Measurements from ENCODE around the gene SHQ1.

Gene SHQ1

DNA sequence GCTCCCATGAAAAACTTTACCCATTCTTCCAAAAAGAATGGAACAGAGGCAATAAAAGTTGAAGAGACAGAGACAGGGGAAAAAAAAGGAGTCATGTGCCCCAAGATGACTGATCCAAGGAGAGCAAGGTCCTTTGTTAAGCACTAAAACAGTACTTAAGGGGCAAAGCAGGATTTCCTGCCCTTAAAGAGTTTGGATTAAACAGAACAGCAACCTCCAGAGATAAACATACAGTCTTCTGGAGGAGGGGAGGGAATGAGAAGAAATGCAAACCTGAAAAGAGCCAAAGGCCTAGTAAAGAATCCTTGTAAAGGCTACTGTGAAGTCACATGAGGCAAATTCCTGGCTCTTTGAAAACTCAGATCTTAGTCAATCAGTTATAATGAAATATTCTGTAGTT, 38.2 kb downstream of the SHQ1 start:
- H3K27ac ChIP-seq (replicated peaks) = no peak overlapping the region
- H3K27me3 ChIP-seq (ENCODE audit: insufficient read depth, poor library complexity, severe bottlenecking) = no peaks in the 10 kb centered on the region
- no peak overlapping the region for H3K4me3 ChIP-seq (replicated peaks; ENCODE audit: insufficient read depth, low read length)
- no peak for DNase-seq (ENCODE audit: low read depth in 1 of 2, low spot score in 1 of 2)
- TF ChIP-seq GABPA (IDR thresholded peaks at IDR 0.05; ENCODE audit: low read depth) (no peak), CTCF (IDR thresholded peaks at IDR 0.05; ENCODE audit: insufficient read depth, low read length) (no peak), POLR2AphosphoS5 (IDR thresholded peaks at IDR 0.05; ENCODE audit: low read depth) (no peak), SPI1 (IDR thresholded peaks at IDR 0.05; ENCODE audit: borderline replicate concordance, low read depth) (no peak)
- TF ChIP-seq, protein P1, sequence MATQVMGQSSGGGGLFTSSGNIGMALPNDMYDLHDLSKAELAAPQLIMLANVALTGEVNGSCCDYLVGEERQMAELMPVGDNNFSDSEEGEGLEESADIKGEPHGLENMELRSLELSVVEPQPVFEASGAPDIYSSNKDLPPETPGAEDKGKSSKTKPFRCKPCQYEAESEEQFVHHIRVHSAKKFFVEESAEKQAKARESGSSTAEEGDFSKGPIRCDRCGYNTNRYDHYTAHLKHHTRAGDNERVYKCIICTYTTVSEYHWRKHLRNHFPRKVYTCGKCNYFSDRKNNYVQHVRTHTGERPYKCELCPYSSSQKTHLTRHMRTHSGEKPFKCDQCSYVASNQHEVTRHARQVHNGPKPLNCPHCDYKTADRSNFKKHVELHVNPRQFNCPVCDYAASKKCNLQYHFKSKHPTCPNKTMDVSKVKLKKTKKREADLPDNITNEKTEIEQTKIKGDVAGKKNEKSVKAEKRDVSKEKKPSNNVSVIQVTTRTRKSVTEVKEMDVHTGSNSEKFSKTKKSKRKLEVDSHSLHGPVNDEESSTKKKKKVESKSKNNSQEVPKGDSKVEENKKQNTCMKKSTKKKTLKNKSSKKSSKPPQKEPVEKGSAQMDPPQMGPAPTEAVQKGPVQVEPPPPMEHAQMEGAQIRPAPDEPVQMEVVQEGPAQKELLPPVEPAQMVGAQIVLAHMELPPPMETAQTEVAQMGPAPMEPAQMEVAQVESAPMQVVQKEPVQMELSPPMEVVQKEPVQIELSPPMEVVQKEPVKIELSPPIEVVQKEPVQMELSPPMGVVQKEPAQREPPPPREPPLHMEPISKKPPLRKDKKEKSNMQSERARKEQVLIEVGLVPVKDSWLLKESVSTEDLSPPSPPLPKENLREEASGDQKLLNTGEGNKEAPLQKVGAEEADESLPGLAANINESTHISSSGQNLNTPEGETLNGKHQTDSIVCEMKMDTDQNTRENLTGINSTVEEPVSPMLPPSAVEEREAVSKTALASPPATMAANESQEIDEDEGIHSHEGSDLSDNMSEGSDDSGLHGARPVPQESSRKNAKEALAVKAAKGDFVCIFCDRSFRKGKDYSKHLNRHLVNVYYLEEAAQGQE (IDR thresholded peaks at IDR 0.05; ENCODE audit: insufficient replicate concordance, low read depth) = no peak

DNA sequence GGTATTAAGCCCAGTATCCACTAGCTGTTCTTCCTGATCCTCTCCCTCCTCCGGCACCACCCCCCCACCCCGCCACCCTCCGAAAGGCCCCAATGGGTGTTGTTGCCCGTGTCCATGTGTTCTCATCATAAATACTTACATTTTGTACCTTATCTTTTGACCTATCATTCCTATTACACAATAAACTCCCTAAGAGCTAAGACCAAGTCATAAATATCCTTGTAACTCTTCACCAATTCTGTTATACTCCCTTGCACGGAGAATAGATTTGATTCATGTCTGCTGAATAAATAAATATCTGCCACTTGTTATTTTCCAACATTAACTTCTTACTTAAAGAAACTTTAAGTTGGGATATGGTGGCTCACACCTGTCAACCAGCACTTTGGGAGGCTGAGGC, 43.9 kb downstream of the SHQ1 start:
- no peak overlapping the region for H3K27ac ChIP-seq (replicated peaks)
- TF ChIP-seq CTCF (IDR thresholded peaks at IDR 0.05; ENCODE audit: insufficient read depth, low read length) (no peak), POLR2AphosphoS5 (IDR thresholded peaks at IDR 0.05; ENCODE audit: low read depth) (no peak), GABPA (IDR thresholded peaks at IDR 0.05; ENCODE audit: low read depth) (no peak), SPI1 (IDR thresholded peaks at IDR 0.05; ENCODE audit: borderline replicate concordance, low read depth) (no peak)
- TF ChIP-seq, protein P1 (IDR thresholded peaks at IDR 0.05; ENCODE audit: insufficient replicate concordance, low read depth) = no peak
- H3K27me3 ChIP-seq (ENCODE audit: insufficient read depth, poor library complexity, severe bottlenecking) = no peaks in the 10 kb centered on the region

GRCh38 chr3:72803573-72803972, 44.7 kb downstream of the SHQ1 start:
- Histone ChIP-seq H3K27ac (replicated peaks) (no peak overlapping the region), H3K27me3 (ENCODE audit: insufficient read depth, poor library complexity, severe bottlenecking) (no peaks in the 10 kb centered on the region), H3K4me3 (replicated peaks; ENCODE audit: insufficient read depth, low read length) (no peak overlapping the region)
- TF ChIP-seq SPI1 (IDR thresholded peaks at IDR 0.05; ENCODE audit: borderline replicate concordance, low read depth) (no peak), GABPA (IDR thresholded peaks at IDR 0.05; ENCODE audit: low read depth) (no peak), POLR2AphosphoS5 (IDR thresholded peaks at IDR 0.05; ENCODE audit: low read depth) (no peak), CTCF (IDR thresholded peaks at IDR 0.05; ENCODE audit: insufficient read depth, low read length) (no peak)
- TF ChIP-seq, protein P1 (IDR thresholded peaks at IDR 0.05; ENCODE audit: insufficient replicate concordance, low read depth) = no peak
- no peak for DNase-seq (ENCODE audit: low read depth in 1 of 2, low spot score in 1 of 2)

More for the DNA sequence above, 43.9 kb downstream of the SHQ1 start:
- no peak for DNase-seq (ENCODE audit: low read depth in 1 of 2, low spot score in 1 of 2)
- H3K4me3 ChIP-seq (replicated peaks; ENCODE audit: insufficient read depth, low read length) = no peak overlapping the region
